AG04450 (cell line): ENCODE data around the gene RELA. TPM values are rescaled to one million over a fixed set of nuclear protein-coding genes. Genes with fewer than 3 reads are reported as not detected.

Experiments used
- CTCF ChIA-PET: fragments of 300-600, 350-600 bp; formaldehyde crosslinking; extraction: SDS; loops from one replicate; lab custom pipeline; 2022; ENCODE audit warnings: antibody characterized with exemption, inconsistent platforms; lab: Charles Lee
- POLR2A ChIA-PET: fragments of 350-600 bp; formaldehyde crosslinking; extraction: SDS; loops from one replicate; lab custom pipeline; 2021; ENCODE audit warnings: antibody characterized with exemption, inconsistent platforms; lab: Yijun Ruan, JAX
- DNase-seq: peaks from one replicate; pipeline ENCODE4 v3.0.0-alpha.2; 2011; ENCODE audit warnings: low read depth, low spot score
- H3K27ac ChIP-seq: one replicate; pipeline ENCODE4 v1.5.1; 2012; ENCODE audit warnings: low read depth, low read length, control low read depth
- H3K27me3 ChIP-seq: one replicate; pipeline ENCODE4 v1.6.0; 2012; ENCODE audit warnings: low read length; ENCODE audit not compliant: control insufficient read depth, insufficient read depth
- H3K4me3 ChIP-seq: 2 replicates; pipeline ENCODE4 v1.5.1; 2011; ENCODE audit warnings: mild to moderate bottlenecking, low read depth, low read length, control low read depth
- H3K9me3 ChIP-seq: 2 replicates; pipeline ENCODE4 v1.5.1; 2012; ENCODE audit warnings: low read length; ENCODE audit not compliant: control insufficient read depth, insufficient read depth
- polyA plus RNA-seq: library from polyadenylated mRNA; depleted of rRNA; stranded (reverse); fragments of >200 nt; gene quantifications from 2 replicates; pipeline ENCODE4 v1.2.3, GENCODE V29; 2011
- TF ChIP-seq, protein P1 (sequence below): IDR thresholded peaks from 2 replicates; pipeline ENCODE4 v1.5.1; 2011; ENCODE audit warnings: low read depth, low read length, control low read depth, inconsistent platforms

Gene RELA
- polyA plus RNA-seq, 1 experiment = 23.4 TPM

DNA sequence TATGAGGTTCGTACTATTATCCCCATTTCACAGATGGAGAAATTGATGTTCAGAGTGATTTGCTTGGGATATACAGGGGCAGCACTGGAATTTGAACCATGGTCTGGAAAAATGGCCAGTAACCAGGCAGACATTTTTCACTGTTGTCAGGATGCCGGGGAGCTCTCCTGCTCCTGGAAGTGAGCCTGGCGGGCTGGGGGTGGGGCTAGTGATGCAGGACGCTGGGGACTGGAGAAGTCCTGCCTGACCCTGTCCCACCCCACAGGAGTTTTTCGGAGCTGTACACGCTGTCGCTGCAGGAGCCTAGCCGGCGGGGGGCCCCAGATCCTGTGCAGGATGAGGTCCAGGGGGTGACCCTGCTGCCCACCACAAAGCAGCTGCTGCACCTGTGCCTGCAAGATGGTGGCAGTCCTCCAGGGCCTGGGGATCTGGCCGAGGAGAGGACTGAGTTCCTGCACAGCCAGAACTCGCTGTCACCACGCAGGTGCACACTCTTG lies 13.7 kb downstream of the RELA start:
- ChIA-PET CTCF (no interaction called here), POLR2A (no interaction called here)
- peaks cover 8% of the 10 kb centered on the region; the same call in 1 of the 2 replicates for H3K9me3 ChIP-seq
- DNase-seq = no peak
- H3K4me3 ChIP-seq = no peak overlapping the region
- H3K27me3 ChIP-seq = no peaks in the 10 kb centered on the region
- no peak overlapping the region for H3K27ac ChIP-seq
- TF ChIP-seq, protein P1, sequence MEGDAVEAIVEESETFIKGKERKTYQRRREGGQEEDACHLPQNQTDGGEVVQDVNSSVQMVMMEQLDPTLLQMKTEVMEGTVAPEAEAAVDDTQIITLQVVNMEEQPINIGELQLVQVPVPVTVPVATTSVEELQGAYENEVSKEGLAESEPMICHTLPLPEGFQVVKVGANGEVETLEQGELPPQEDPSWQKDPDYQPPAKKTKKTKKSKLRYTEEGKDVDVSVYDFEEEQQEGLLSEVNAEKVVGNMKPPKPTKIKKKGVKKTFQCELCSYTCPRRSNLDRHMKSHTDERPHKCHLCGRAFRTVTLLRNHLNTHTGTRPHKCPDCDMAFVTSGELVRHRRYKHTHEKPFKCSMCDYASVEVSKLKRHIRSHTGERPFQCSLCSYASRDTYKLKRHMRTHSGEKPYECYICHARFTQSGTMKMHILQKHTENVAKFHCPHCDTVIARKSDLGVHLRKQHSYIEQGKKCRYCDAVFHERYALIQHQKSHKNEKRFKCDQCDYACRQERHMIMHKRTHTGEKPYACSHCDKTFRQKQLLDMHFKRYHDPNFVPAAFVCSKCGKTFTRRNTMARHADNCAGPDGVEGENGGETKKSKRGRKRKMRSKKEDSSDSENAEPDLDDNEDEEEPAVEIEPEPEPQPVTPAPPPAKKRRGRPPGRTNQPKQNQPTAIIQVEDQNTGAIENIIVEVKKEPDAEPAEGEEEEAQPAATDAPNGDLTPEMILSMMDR = no peak

DNA sequence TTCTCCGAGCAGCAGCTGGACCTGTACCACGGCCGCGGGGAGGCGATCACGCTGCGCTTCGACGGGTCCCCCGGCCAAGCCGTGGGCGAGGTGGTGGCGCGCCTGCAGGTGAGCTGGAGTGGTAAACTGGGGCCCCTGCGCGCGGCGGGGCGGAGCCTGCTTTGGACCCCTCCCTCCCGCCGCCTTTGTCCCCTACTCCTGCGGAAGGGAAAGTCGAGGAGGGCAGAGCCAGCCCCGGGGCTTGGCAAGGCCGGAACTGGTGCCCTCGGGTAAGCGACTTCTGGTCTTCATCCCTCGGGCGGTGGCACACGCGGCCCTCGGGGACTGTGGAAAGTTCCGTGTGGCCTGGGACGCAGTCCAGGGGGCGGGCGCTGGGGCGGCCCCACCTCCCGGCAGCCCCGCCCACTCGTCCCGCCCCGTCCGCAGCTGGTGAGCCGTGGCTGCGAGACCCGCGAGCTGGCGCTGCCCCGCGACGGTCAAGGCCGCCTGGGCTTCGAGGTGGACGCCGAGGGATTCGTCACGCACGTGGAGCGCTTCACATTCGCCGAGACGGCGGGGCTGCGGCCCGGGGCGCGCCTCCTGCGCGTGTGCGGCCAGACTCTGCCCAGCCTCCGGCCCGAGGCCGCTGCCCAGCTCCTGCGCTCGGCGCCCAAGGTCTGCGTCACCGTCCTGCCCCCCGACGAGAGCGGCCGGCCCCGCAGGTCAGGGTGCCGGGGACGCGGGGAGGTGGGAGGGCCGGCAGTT lies 15.6 kb downstream of the RELA start:
- TF ChIP-seq, protein P1 = no peak
- no peak for DNase-seq
- H3K9me3 ChIP-seq = peaks cover 8% of the 10 kb centered on the region; the same call in 1 of the 2 replicates
- no peak overlapping the region for H3K4me3 ChIP-seq
- ChIA-PET POLR2A (interaction anchor here (0.7 to 1.5 kb wide), 2 partner anchors 9 to 19 kb away, joined by 4 to 5 read pairs; partner anchors contain the start of gene SIPA1), CTCF (no interaction called here)
- H3K27ac ChIP-seq = no peak overlapping the region
- H3K27me3 ChIP-seq = no peaks in the 10 kb centered on the region

DNA sequence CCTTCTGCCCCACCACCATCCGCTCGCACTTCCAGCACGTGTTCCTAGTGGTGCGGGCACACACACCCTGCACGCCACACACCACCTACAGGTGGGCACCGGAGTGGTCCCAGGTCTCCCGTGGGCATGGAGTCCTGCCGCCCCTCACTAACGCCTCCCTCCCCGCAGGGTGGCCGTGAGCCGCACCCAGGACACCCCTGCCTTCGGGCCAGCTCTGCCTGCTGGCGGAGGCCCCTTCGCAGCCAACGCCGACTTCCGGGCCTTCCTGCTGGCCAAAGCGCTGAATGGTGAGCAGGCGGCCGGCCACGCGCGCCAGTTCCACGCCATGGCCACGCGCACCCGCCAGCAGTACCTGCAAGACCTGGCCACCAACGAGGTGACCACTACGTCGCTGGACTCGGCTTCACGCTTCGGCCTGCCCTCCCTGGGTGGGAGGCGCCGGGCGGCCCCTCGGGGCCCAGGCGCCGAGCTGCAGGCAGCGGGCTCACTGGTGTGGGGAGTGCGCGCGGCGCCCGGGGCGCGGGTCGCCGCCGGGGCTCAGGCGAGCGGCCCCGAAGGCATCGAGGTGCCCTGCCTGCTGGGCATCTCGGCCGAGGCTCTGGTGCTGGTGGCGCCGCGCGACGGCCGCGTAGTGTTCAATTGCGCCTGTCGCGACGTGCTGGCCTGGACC lies 16.3 kb downstream of the RELA start:
- POLR2A ChIA-PET = interaction anchor here (1.5 kb wide), 1 partner anchor 8 kb away, joined by 4 read pairs; the partner anchor contains the start of gene SIPA1
- TF ChIP-seq, protein P1 = no peak
- CTCF ChIA-PET = no interaction called here
- H3K27me3 ChIP-seq = no peaks in the 10 kb centered on the region
- DNase-seq = no peak
- H3K27ac ChIP-seq = no peak overlapping the region
- peaks cover 8% of the 10 kb centered on the region; the same call in 1 of the 2 replicates for H3K9me3 ChIP-seq
- no peak overlapping the region for H3K4me3 ChIP-seq

DNA sequence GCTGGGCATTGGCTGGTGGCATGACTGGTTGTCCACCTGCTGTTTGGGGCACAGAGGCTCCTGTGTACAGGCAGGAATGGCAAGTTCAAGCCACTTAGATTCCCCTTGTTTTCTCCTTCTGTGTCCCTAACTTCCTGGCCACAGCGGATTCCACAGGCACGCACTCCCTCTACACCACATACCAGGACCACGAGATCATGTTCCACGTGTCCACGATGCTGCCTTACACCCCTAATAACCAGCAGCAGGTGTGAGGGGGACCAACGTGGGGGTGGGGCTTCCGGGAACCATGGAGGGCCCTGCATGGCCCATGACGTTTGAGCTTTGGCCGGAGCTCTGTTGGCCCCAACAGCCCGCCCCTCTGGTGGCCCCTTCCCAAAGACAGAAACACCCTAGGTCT lies 17.0 kb downstream of the RELA start:
- Histone ChIP-seq H3K4me3 (no peak overlapping the region), H3K27me3 (no peaks in the 10 kb centered on the region), H3K9me3 (peaks cover 8% of the 10 kb centered on the region; the same call in 1 of the 2 replicates), H3K27ac (no peak overlapping the region)
- ChIA-PET CTCF (no interaction called here), POLR2A (interaction anchor here (0.7 to 1.5 kb wide), 3 partner anchors 8 to 213 kb away, joined by 3 to 4 read pairs (median 3); partner anchors contain the start of genes PCNX3 and SIPA1)
- TF ChIP-seq, protein P1 = no peak
- no peak for DNase-seq
